ENCODE measurements around the gene TMEM132D.
"Not testable (repeated sequence)": the region's sequence is repeated elsewhere in the genome, so short reads cannot be mapped to it uniquely, and the experiment has no call there.

The TMEM132D gene

GRCh38 chr12:129082441-129082840 is 821.4 kb downstream of the TMEM132D start:
- DNase-seq, result no peak

DNA sequence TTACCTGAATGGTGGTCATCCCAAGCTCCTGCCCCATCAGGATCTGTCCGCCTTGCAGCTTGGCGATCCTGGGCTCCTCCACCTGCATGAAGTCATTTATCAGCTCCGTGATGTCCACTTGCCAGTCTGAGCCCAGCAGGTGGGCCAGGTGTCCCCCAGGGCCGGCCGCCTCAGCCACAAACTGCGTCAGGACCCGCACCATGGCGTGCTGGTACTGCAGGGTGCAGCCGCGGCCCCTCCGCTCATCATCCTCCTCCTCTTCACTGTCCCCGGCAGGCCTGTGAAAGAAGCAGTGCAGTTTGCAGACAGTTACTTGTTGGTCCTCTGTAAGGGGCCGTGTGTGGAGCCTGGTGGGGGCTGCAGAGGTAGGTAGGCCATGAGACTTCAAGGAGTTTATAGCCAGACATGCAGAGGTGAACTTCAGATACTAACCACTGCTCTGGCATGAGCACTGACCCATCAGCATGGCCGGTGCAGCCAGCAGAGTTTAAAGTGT is 822.0 kb downstream of the TMEM132D start:
- no peak for DNase-seq

DNA sequence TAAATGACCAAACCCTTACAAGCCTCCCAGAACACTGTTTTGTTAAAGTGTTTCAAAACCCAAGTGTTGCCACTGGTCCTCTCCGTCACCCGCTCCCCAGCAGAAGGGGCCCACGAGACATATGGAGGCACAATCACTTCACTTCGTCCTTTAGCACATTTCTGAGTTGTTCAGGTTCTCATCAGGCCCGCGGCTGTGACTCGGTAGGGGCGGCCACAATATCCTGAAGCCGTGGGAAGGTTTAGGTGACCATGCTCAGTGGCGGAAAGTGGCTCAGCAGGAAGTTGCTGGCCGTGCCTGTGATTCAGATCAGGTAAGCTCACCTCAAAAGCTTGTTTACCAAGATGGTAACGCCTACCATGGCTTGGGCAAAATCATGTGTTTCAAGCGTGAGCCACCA is 823.0 kb downstream of the TMEM132D start:
- no peak for DNase-seq

- no peak for DNase-seq
These were observed 823.4 kb downstream of the TMEM132D start for GRCh38 chr12:129080391-129080790.

DNA sequence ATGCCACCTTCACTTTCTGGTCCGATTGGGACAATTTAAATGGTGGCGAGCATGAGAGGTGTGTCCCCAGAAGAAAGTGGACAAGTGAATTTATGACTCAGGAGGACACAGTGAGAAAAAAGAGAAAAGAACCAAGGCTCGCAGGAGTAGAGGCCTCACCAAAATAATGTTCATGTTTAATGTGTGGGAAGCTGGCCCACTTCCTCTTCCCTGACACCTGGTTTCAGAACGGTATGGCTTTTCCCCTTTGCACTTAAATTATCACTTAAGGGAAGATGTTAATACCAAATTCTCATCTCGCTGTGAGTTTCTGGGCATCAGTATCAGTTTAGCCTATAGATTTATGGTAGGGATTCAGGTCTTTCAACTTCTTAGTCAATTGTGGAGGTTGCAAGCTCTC is 824.1 kb downstream of the TMEM132D start:
- no peak for DNase-seq

- DNase-seq, result no peak
These were observed 827.1 kb downstream of the TMEM132D start for GRCh38 chr12:129076441-129077320.

GRCh38 chr12:129075460-129076208 is 828.2 kb downstream of the TMEM132D start:
- no peak for DNase-seq

- DNase-seq, result no peak
These were observed 829.4 kb downstream of the TMEM132D start for GRCh38 chr12:129074379-129074778.

GRCh38 chr12:129073157-129073915 is 830.5 kb downstream of the TMEM132D start:
- DNase-seq, result no peak

DNA sequence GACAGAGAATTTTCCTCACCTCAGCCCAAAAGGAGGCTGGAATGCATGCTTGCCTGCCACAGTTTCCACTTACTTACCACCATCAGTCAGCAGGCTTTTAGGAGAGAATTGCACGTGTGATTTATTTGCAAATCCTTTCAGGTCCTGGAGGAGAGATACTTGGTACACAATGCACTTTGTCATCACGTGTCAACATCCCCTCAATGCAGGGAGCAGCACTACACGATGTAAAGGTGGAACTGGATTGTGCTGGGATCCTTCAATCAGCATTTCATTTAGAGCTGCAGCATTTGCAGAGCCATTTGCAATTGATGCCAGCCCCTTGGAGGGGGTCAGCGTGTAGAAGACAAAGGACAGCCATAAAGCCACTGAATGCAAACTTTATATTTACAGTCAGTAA is 832.5 kb downstream of the TMEM132D start:
- no peak for DNase-seq

GRCh38 chr12:129069886-129070285 is 833.9 kb downstream of the TMEM132D start:
- DNase-seq, result no peak

- DNase-seq, result no peak
These were observed 835.1 kb downstream of the TMEM132D start for GRCh38 chr12:129068684-129069083.

DNA sequence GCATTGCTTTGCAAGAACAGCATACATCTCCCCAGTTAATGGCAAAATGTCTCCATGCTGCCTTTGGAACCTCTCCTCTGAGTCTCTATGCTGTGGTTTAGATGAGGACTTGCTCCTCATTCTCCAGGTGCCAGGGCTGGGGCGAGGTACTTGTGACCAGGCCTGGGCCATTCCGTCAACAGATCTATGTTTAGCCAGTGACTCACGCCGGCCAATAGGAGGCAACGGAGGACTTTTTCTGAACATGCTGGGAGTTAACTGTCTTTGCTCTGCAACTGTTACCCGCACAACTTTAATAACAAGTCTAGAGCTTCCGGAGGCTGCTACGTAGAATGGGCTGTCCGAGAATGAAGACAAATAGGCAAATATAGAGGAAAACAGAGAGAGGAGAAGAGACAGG is 836.3 kb downstream of the TMEM132D start:
- DNase-seq, result no peak

DNA sequence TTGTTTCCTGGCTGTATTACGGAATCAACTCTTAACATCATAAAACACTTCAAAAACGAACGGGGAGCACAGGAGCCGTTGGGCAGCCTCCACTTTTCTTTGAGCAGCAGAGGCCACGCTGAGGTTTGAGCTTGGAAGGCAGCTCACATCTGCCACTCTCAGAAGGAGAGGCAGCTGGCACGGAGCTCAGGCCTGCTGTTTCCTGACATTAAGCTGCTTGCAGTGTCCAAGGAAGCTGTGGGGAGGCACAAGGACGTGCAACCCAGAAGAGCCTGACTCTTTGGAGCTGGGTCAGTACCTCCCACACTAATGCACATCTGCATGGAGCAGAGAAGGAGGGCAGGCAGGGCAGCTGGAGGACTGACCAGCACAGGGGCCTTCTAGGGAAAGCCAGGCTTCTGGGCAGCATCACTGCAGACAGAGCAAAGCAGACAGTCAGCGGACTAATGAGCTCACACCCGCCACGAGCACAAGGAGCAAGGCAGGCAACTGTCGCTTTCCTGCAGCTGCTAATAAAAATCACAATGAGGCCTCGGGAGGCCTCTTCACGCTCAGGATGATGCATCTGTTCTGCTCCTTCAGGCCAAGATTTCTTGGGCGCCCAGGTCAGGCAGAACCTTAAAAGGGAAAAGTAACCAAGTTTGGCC is 839.5 kb downstream of the TMEM132D start:
- DNase-seq, result no peak

DNA sequence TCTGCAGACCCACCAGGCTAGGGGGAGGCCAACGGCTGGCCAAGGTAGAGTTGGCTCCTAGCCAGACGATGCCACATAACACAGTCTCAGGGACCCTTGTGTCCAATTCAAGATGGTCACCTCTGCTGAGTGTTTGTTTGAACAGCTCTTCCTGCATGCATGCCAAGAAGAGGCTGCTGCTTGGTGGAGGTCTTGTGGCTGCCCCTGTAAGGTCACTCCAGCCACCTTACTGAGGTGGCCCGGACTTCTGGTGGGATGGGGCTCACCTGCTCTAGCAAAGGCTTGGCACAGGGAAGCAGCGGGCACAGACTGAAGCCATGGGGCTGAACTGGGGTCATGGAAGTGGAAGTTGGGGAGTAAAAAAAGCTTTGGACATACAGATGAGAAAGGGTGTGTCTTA is 840.2 kb downstream of the TMEM132D start:
- no peak for DNase-seq

GRCh38 chr12:129053232-129053631 is 850.6 kb downstream of the TMEM132D start:
- DNase-seq, result no peak

DNA sequence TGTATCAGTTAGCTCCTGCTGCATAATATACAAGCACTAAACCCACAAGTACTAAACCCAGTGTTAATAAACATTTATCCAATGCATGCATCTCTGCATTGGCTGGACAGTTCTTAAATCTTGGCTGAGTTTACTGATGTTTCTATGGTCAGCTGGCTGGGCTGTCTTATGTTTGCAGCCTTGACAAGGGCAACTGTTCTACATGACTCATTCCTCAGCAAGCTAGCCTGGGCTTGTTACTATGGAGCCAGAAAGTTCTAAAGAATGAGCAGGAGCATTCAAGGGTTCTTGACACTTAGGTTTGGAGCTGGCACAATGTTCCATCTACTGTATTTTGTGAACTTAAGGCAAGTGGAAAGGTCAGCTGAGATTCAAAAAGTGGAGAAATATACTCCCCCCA is 851.5 kb downstream of the TMEM132D start:
- no peak for DNase-seq

DNA sequence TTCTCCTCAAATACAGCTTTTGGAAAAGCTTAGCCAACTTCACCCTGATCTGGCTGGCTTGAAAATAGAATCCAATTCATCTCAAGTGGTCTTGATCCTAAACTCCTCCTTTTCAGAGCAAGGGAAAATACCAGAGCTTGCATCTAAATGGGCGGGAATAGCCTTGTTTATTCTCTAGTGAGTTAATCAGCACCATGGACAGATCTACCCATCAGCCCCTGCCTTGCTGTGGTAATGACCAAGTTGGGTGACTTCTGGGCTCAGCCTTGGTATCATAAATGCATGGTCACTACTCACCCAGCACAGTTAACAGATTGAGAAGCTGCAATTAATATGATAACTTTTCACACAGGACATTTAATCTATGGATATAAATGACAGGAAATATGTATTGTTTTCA is 853.9 kb downstream of the TMEM132D start:
- no peak for DNase-seq

DNA sequence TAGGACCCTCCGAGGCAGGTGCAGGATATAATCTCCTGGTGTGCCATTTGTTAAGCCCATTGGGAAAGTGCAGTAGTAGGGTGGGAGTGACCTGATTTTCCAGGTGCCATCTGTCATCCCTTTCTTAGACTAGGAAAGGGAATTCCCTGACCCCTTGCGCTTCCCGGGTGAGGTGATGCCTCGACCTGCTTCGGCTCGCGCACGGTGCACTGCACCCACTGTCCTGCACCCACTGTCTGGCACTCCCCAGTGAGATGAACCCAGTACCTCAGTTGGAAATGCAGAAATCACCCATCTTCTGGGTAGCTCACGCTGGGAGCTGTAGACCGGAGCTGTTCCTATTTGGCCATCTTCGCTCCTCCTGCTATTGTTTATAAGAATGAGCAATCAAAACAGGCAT is 860.5 kb downstream of the TMEM132D start:
- DNase-seq, result not testable (repeated sequence)

- DNase-seq, result no peak
These were observed 867.7 kb downstream of the TMEM132D start for GRCh38 chr12:129036135-129036534.

DNA sequence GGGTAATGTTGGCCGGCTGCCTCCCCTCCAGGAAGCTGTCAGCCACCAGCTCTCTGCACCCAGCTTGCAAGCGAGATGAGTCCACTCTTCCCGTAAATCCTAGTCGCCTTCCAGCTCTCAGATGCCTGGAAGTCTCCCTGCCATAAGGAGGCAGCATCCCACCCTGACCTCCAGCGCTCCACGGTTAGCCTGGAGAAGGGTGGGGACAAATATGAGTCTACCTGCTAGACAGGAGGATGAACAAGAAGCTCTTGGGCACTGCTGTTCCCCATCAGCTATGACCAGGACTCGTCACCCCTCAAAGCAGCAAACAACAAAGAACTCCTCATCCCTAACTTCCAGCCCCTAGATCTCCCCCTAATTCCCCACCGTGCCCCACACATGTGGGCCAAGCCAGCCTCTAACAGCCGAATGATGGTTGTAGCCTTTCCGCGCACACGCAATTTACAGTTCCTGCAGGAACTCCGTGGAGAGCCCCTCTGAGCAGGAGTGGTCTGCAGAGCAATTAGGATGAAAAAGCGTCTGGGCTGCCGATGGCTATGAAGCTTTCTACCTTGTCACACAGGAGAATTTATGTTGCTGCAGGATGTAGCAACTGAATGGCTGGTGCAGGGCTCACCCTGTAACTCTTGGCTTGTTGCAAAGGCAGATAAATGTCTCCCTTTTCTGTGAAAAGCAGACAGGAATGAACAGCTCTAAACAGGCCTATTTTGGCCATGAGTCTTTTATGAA is 869.1 kb downstream of the TMEM132D start:
- no peak for DNase-seq

- no peak for DNase-seq
These were observed 875.0 kb downstream of the TMEM132D start for GRCh38 chr12:129028844-129029243.

Data from stimulated activated CD4-positive, alpha-beta T cell treated with anti-CD3 and anti-CD28 coated beads, Interleukin-2, amount 100 ng/mL, for 48 hours (primary cell).